HG03571 (cell line): Measurements from ENCODE around the gene MLPH.

Experiments
- ATAC-seq: cut with Tn5 transposase; IDR thresholded peaks from one replicate; pipeline ENCODE4 v1.9.1; 2021; ENCODE audit not compliant: unreplicated experiment

MLPH gene

DNA sequence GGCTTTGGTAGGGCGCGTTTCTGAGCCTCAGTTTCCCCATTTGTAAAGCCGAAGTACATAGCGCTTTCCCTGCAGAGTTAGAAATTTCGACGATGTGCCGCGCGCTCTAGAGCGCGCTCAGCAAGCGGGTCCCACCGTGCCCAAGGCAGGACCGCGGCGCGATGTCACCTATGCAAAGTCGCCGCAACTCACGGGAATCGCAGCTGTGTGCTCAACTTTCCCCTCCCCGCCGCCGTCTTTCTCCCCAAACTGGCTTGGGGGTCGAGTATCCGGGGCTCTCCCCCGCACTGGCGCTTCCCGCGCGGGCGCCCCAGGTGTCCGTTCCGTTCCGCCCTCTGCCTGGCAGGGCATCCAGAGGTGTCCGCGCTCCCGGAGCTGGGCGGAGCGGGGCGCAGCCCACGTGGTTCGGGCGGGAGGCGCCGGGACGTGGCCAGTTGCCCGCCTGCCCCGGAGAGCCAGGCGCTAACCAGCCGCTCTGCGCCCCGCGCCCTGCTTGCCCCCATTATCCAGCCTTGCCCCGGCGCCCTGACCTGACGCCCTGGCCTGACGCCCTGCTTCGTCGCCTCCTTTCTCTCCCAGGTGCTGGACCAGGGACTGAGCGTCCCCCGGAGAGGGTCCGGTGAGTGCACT lies at the start of gene MLPH:
TSS of gene MLPH (plus strand) at position 433 of the 630 bp plus-strand sequence. CDS start 6,176 bp downstream, outside the sequence.
- ATAC-seq, result no peak

GRCh38 chr2:237437566-237437965 lies 49.5 kb upstream of the MLPH start:
- no peak for ATAC-seq

DNA sequence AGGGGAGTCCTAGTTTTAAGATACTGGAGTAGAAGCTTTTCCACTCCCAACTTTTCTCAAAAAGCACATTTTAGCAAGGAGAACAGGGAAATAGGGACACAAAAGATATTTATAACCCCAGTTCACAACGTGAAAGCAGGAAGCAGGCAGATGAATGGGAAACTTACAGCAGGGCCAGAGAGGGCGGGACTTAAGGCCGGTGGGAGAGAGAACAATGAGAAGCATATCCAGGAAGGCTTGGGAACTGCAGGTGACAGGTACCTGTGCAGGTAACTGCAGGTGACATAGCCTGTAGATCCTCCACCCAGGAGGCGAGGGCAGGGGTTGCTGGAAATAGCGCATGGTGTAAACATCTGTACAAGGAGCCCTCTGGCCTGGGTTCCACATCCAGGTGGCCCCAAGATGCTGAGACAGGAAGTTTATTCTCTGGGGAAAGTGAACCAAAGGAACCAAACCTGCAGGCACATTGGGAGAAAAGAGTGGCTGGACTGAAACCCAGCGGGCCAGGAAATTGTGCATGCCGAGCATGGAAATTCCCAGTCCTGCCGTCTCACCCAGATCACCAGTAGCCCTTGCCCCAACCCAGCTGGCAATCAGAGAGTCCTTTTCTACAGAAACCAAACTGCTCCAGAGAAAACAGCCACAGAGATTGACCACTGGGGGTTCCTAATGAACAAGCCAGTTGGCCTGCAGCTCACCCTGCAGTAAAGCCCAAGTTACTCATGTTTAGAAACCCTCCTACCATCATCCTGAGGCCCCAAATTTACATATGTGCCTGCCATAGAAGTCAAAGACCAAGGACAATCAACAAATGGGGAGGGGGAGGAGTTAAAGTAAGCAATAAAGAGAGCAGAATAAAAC lies 48.7 kb upstream of the MLPH start:
- ATAC-seq, result no peak

DNA sequence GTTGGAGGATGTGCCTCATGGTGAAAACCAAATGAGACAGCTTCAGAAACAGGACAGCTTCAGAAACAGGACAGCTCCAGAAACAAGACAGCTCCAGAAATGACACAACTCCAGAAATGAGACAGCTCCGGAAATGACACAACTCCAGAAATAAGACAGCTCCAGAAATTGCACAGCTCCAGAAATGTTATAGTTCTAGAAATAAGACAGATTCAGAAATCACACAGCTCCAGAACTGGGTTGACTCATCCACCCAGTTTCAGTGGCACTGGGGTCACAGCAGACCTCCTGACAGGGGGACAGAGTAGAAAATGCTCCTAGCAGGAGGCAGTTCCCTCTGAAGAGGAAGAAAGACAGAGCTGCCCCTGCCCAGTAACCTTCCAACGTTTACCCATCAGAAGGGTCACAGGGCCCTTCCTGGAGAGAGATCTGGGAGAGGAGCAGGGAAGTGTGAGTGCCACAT lies 46.2 kb upstream of the MLPH start:
- ATAC-seq, result no peak

GRCh38 chr2:237441605-237442274 lies 45.3 kb upstream of the MLPH start:
- no peak for ATAC-seq

DNA sequence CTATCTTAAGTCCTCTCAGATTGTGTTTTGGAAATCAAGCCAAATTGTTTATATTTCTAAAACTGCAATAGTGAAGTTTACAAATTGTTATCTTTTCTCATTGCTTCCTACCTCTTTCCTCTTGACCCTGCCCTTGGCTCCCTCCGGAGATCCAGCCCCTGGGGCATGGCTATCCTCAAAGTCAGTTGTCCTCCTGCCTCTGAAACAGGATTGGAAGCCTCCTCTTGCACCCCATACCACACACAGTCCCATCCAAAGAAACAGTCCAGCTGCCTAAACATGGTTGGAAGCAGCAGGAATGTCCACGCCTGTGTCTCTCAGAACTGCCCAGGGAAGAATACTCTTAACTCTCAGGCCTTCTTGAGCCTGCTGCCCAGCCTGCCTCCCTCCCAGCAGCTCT lies 43.0 kb upstream of the MLPH start:
- ATAC-seq, result no peak

GRCh38 chr2:237445611-237446337 lies 41.3 kb upstream of the MLPH start:
- no peak for ATAC-seq

DNA sequence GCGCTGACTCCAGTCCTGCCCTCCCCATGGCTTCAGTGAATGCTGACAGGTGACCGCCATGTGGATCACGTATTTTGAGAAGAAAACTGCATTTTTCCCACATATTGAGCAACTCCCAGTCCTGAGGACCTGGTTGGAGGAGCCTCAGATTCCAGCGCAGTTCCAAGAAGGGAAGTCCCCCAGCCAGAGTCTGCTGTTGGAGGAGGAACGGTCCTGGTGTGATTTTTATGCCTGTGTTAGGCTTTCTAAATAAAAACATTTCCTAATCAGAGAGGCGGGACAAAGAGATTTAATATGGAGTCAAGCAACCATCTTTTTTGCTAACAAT lies 40.7 kb upstream of the MLPH start:
- ATAC-seq, result no peak

DNA sequence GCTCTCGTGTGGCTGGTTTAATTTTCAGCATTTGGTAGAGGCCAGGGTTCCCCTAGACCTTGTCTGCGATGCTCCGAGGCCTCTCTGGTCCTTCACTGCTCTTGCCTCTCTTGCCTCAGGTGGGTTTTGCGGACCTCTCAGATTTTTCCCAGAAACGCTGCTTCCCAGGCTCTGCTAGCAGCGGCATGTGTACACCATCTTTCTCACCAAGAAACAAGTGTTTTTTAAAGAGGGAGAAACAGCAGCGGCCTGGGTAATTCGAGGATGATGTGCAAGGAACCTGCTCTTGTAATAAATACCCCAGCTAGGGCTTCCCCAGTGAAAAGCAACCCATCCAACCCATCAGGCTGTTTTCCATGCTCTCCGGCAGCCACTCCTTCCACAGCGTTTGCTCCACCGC lies 39.6 kb upstream of the MLPH start:
- ATAC-seq, result no peak

- ATAC-seq, result no peak
Measured at GRCh38 chr2:237448171-237448570, 38.9 kb upstream of the MLPH start.

DNA sequence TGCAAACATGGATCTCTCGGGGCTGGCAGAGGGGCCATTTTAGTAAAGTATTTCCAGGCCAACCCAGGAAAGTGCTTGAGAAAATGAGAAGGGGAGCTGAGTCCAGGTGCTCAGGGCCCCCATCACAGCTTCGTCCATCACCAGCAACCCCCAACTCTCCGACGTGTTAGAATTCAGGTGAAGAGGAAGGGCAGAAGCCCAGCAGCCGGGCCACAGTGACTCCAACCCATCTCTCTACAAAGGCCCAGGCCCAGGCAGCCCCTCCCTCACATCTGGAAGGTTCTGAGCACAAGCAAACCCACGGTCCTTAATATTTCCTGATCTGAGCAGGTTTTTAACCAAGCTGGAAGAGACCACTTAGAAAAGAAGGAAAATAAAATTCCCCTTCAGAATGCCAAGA lies 38.4 kb upstream of the MLPH start:
- no peak for ATAC-seq

GRCh38 chr2:237449193-237449881 lies 37.7 kb upstream of the MLPH start:
- no peak for ATAC-seq

- no peak for ATAC-seq
Measured at GRCh38 chr2:237450108-237450507, 36.9 kb upstream of the MLPH start.

DNA sequence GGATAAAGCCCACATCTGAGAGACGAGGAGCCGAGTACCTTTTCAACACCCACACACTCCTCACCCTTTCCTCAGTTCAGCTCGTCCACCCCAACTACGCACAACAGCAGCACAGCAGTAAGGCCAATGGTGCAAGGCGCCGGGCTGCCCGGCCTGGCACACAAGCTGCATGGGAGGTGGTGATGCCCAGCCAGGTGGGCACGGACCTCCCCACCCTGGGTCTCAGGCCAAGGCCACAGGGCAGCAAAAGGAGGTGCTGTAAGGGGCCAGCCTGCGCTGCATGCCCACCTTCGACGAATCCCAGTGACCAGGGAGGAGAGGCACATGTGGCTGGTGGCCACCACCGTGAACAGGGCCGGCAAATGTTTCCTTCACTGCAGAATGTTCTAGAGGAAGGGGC lies 36.5 kb upstream of the MLPH start:
- ATAC-seq, result no peak

- no peak for ATAC-seq
Measured at GRCh38 chr2:237451643-237452469, 35.2 kb upstream of the MLPH start.

DNA sequence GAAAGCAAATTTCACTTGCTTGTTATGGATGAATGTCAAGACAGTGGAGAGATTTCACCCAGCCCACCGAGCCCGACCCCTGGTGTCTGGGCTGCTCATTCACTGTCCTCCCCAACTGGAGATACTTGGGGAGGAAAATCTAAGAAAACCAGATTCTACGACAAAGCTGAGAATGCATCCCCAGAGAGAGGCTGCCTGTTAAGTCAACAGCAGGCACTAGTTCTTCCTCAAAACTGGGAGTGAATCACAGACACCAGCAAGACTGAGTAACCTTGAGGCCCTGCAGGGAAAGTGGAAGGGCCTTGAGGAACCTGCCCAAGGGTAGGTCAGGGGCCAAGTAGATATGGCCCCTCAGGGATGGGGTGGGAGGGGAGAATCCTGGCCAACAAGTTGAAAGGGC lies 34.2 kb upstream of the MLPH start:
- no peak for ATAC-seq

- no peak for ATAC-seq
Measured at GRCh38 chr2:237453671-237454070, 33.4 kb upstream of the MLPH start.

DNA sequence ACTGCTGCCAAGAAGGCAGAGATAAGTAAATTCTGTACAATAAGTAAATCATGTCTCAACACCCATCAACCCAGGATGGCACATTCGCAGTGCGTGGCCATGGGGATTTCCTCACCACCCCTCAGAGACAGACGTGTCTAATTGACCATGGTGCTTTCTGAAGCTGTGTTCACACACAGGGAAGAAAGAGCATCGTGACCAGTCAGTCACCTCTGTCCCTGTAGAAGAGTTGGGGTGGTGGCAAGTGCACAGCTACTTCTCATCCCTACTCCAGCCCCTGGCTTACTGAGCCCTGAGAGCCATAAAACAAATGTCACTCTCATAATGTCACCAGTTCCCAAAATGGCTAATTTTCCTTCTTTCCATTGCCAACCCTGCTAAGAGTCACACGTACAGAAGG lies 31.3 kb upstream of the MLPH start:
- ATAC-seq, result no peak

GRCh38 chr2:237456200-237456843 lies 30.7 kb upstream of the MLPH start:
- ATAC-seq, result no peak
